Measurements from ENCODE around the gene KRT222. TPM values are rescaled to one million over a fixed set of nuclear protein-coding genes. Genes with fewer than 3 reads are reported as not detected.
A peak's percentile ranks its signal among the peaks of the same experiment; 100 is the strongest.

Gene KRT222
- polyA plus RNA-seq, 1 donor, result 0.12 TPM

- DNase-seq, result no peak
These were observed 5.1 kb downstream of the KRT222 start for GRCh38 chr17:40659911-40660310.

- DNase-seq, result no peak
These were observed 6.6 kb downstream of the KRT222 start for GRCh38 chr17:40658396-40658795.

- DNase-seq, result no peak
These were observed 13.0 kb downstream of the KRT222 start for GRCh38 chr17:40651939-40652338.

GRCh38 chr17:40648384-40648968, 16.5 kb downstream of the KRT222 start:
- no peak for DNase-seq

GRCh38 chr17:40647624-40648383, 17.2 kb downstream of the KRT222 start, which contains the start of gene SMARCE1:
SMARCE1 (minus strand) TSS chr17:40647818; CDS start chr17:40645802, 2,016 bp downstream.
- DNase-seq, result peak; percentile 82

- no peak for DNase-seq
These were observed 18.0 kb downstream of the KRT222 start for GRCh38 chr17:40646791-40647623.

GRCh38 chr17:40645943-40646342, 19.0 kb downstream of the KRT222 start:
- DNase-seq, result no peak

GRCh38 chr17:40645291-40645690, 19.7 kb downstream of the KRT222 start:
- no peak for DNase-seq

- no peak for DNase-seq
These were observed 27.0 kb downstream of the KRT222 start for GRCh38 chr17:40637931-40638330.

- DNase-seq, result no peak
These were observed 31.1 kb downstream of the KRT222 start for GRCh38 chr17:40633871-40634270.

- no peak for DNase-seq
These were observed 32.8 kb downstream of the KRT222 start for GRCh38 chr17:40632216-40632615.

- no peak for DNase-seq
These were observed 35.1 kb downstream of the KRT222 start for GRCh38 chr17:40629842-40630241.

GRCh38 chr17:40625311-40625710, 39.7 kb downstream of the KRT222 start:
- no peak for DNase-seq

GRCh38 chr17:40623419-40624210, 41.4 kb downstream of the KRT222 start:
- DNase-seq, result no peak

- DNase-seq, result no peak
These were observed 42.5 kb downstream of the KRT222 start for GRCh38 chr17:40622509-40622928.

- DNase-seq, result no peak
These were observed 43.4 kb downstream of the KRT222 start for GRCh38 chr17:40621578-40621977.

GRCh38 chr17:40621019-40621418, 44.0 kb downstream of the KRT222 start:
- DNase-seq, result no peak

GRCh38 chr17:40618754-40619625, 46.0 kb downstream of the KRT222 start:
- no peak for DNase-seq

GRCh38 chr17:40617678-40618240, 47.2 kb downstream of the KRT222 start:
- DNase-seq, result no peak

- DNase-seq, result no peak
These were observed 48.4 kb downstream of the KRT222 start for GRCh38 chr17:40616592-40616991.

All from left kidney (tissue), 2 donors.